ENCODE data around the gene ZNF830.

ZNF830 gene

GRCh38 chr17:35001549-35001948 is 40.2 kb downstream of the ZNF830 start:
- no peaks in the 10 kb centered on the region for H3K27me3 ChIP-seq (ENCODE audit: insufficient read depth, poor library complexity, severe bottlenecking)
- TF ChIP-seq SPI1 (IDR thresholded peaks at IDR 0.05; ENCODE audit: borderline replicate concordance, low read depth), result no peak
- H3K4me3 ChIP-seq (replicated peaks; ENCODE audit: insufficient read depth, low read length), result no peak overlapping the region
- no peak overlapping the region for H3K27ac ChIP-seq (replicated peaks)
- no peak for DNase-seq (ENCODE audit: low read depth in 1 of 2, low spot score in 1 of 2)

GRCh38 chr17:35002876-35003551 is 41.7 kb downstream of the ZNF830 start:
- no peak overlapping the region for H3K4me3 ChIP-seq (replicated peaks; ENCODE audit: insufficient read depth, low read length)
- no peak overlapping the region for H3K27ac ChIP-seq (replicated peaks)
- H3K27me3 ChIP-seq (ENCODE audit: insufficient read depth, poor library complexity, severe bottlenecking), result no peaks in the 10 kb centered on the region
- DNase-seq (ENCODE audit: low read depth in 1 of 2, low spot score in 1 of 2), result no peak
- TF ChIP-seq POLR2AphosphoS5 (IDR thresholded peaks at IDR 0.05; ENCODE audit: low read depth), result no peak
- TF ChIP-seq CTCF (IDR thresholded peaks at IDR 0.05; ENCODE audit: insufficient read depth, low read length), result no peak
- no peak for TF ChIP-seq GABPA (IDR thresholded peaks at IDR 0.05; ENCODE audit: low read depth)

- Histone ChIP-seq H3K4me3 (replicated peaks; ENCODE audit: insufficient read depth, low read length) (no peak overlapping the region), H3K27me3 (ENCODE audit: insufficient read depth, poor library complexity, severe bottlenecking) (no peaks in the 10 kb centered on the region), H3K27ac (replicated peaks) (no peak overlapping the region)
- TF ChIP-seq POLR2AphosphoS5 (IDR thresholded peaks at IDR 0.05; ENCODE audit: low read depth) (no peak), GABPA (IDR thresholded peaks at IDR 0.05; ENCODE audit: low read depth) (no peak), REST (IDR thresholded peaks at IDR 0.05; ENCODE audit: insufficient replicate concordance, low read depth) (no peak), SPI1 (IDR thresholded peaks at IDR 0.05; ENCODE audit: borderline replicate concordance, low read depth) (no peak), CTCF (IDR thresholded peaks at IDR 0.05; ENCODE audit: insufficient read depth, low read length) (no peak)
- no peak for DNase-seq (ENCODE audit: low read depth in 1 of 2, low spot score in 1 of 2)
Measured at GRCh38 chr17:35003778-35004177, 42.4 kb downstream of the ZNF830 start.

GRCh38 chr17:35006345-35006744 is 45.0 kb downstream of the ZNF830 start:
- no peak for DNase-seq (ENCODE audit: low read depth in 1 of 2, low spot score in 1 of 2)
- no peak overlapping the region for H3K4me3 ChIP-seq (replicated peaks; ENCODE audit: insufficient read depth, low read length)
- no peak overlapping the region for H3K27ac ChIP-seq (replicated peaks)
- no peaks in the 10 kb centered on the region for H3K27me3 ChIP-seq (ENCODE audit: insufficient read depth, poor library complexity, severe bottlenecking)
- no peak for TF ChIP-seq SPI1 (IDR thresholded peaks at IDR 0.05; ENCODE audit: borderline replicate concordance, low read depth)
- no peak for TF ChIP-seq GABPA (IDR thresholded peaks at IDR 0.05; ENCODE audit: low read depth)
- TF ChIP-seq REST (IDR thresholded peaks at IDR 0.05; ENCODE audit: insufficient replicate concordance, low read depth), result no peak
- no peak for TF ChIP-seq CTCF (IDR thresholded peaks at IDR 0.05; ENCODE audit: insufficient read depth, low read length)
- TF ChIP-seq POLR2AphosphoS5 (IDR thresholded peaks at IDR 0.05; ENCODE audit: low read depth), result 0 out of 2 replicates have a peak, but pooled peaks have one; percentile 12

Measured in HL-60 (cell line).